B cell (primary cell): ENCODE data around the gene GNS.

Source experiments
- EZH2 ChIP-seq: IDR thresholded peaks from 2 replicates; pipeline ENCODE4 v1.6.1; 2012; ENCODE audit warnings: borderline replicate concordance, low read depth, mild to moderate bottlenecking, moderate library complexity, low read length; ENCODE audit not compliant: insufficient read depth, poor library complexity, severe bottlenecking
- TF ChIP-seq, protein P1 (sequence below): fragments of 200-600 bp; IDR thresholded peaks from one replicate; pipeline ENCODE4 v1.8.0; 2022; ENCODE audit warnings: antibody characterized with exemption, mild to moderate bottlenecking

DNA sequence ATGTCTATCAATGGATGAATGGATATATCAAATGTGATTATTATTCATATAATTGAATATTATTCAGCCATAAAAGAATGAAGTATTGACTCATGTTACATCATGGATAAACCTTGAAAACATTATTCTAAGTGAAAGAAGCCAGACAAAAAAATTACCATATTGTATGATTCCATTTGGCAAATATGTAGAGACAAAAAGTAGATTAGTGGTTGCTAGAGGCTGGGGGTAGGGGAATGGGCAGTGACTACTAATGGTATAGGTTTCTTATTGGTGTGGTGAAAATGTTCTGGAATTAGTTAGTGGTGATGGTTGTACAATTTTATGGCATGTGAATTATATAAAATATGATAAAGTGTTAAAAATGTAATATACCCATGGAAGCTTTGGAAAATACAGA is 31.8 kb upstream of the GNS start:
- TF ChIP-seq, protein P1, sequence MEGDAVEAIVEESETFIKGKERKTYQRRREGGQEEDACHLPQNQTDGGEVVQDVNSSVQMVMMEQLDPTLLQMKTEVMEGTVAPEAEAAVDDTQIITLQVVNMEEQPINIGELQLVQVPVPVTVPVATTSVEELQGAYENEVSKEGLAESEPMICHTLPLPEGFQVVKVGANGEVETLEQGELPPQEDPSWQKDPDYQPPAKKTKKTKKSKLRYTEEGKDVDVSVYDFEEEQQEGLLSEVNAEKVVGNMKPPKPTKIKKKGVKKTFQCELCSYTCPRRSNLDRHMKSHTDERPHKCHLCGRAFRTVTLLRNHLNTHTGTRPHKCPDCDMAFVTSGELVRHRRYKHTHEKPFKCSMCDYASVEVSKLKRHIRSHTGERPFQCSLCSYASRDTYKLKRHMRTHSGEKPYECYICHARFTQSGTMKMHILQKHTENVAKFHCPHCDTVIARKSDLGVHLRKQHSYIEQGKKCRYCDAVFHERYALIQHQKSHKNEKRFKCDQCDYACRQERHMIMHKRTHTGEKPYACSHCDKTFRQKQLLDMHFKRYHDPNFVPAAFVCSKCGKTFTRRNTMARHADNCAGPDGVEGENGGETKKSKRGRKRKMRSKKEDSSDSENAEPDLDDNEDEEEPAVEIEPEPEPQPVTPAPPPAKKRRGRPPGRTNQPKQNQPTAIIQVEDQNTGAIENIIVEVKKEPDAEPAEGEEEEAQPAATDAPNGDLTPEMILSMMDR, result no peak
- no peak for TF ChIP-seq EZH2
